Type B pancreatic cell (in vitro differentiated cells): Measurements from ENCODE around the gene ARF3. TPM values are rescaled to one million over a fixed set of nuclear protein-coding genes. Genes with fewer than 3 reads are reported as not detected.

Experiments used
- DNase-seq: peaks from one replicate; pipeline ENCODE4 v3.0.0; 2021; ENCODE audit warnings: mixed read lengths; ENCODE audit not compliant: unreplicated experiment; ENCODE audit errors: extremely low spot score
- H3K27ac Mint-ChIP-seq: 2 replicates; pipeline ENCODE4 v1.8.0; 2021; ENCODE audit warnings: mild to moderate bottlenecking, mixed read lengths
- H3K27me3 Mint-ChIP-seq: 2 replicates; pipeline ENCODE4 v1.8.0; 2021; ENCODE audit warnings: mixed read lengths
- H3K36me3 Mint-ChIP-seq: 2 replicates; pipeline ENCODE4 v1.8.0; 2021; ENCODE audit warnings: mixed read lengths
- H3K4me1 Mint-ChIP-seq: one replicate; pipeline ENCODE4 v1.8.0; 2021; ENCODE audit warnings: mixed read lengths; ENCODE audit not compliant: unreplicated experiment
- H3K4me3 Mint-ChIP-seq: 2 replicates; pipeline ENCODE4 v1.8.0; 2021; ENCODE audit warnings: mild to moderate bottlenecking, mixed read lengths
- H3K9me3 Mint-ChIP-seq: 2 replicates; pipeline ENCODE4 v1.8.0; 2021; ENCODE audit warnings: mixed read lengths
- total RNA-seq: library from RNA; stranded (reverse); gene quantifications from 2 replicates; pipeline ENCODE4 v1.2.1, GENCODE V29; 2021; ENCODE audit warnings: low replicate concordance
- TF ChIP-seq, protein P1 (sequence below): fragments of 200-600 bp; sonication (generic); conservative IDR thresholded peaks from 2 replicates; pipeline ENCODE4 v1.5.0; 2021; ENCODE audit warnings: antibody characterized with exemption, mild to moderate bottlenecking

Gene ARF3
- total RNA-seq, 1 donor from 2014 or later = 161 TPM

DNA sequence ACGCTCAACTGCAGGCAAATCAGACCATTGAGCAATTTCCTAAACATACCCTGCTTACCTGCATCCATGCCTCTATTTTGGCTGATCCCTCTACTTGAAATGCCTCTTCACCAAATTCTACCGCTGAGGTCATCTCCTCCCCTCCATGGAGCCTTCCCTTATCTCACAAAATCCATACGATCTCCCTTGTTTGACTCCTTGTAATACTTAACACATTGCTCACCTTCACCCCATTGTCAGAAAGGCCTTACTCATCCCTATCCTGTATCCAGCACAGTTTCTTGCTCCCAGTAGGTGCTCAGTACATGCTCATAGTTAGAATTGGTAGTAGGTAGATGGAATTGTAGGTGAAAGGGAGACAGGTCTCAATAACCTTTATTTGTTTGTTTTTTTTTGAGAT lies 36.5 kb upstream of the ARF3 start:
- peaks cover 10% of the 10 kb centered on the region for H3K4me1 Mint-ChIP-seq
- no peak overlapping the region for H3K4me3 Mint-ChIP-seq
- no peak overlapping the region for H3K27ac Mint-ChIP-seq
- no peaks in the 10 kb centered on the region for H3K36me3 Mint-ChIP-seq
- peaks cover 75% of the 10 kb centered on the region for H3K27me3 Mint-ChIP-seq
- TF ChIP-seq, protein P1, sequence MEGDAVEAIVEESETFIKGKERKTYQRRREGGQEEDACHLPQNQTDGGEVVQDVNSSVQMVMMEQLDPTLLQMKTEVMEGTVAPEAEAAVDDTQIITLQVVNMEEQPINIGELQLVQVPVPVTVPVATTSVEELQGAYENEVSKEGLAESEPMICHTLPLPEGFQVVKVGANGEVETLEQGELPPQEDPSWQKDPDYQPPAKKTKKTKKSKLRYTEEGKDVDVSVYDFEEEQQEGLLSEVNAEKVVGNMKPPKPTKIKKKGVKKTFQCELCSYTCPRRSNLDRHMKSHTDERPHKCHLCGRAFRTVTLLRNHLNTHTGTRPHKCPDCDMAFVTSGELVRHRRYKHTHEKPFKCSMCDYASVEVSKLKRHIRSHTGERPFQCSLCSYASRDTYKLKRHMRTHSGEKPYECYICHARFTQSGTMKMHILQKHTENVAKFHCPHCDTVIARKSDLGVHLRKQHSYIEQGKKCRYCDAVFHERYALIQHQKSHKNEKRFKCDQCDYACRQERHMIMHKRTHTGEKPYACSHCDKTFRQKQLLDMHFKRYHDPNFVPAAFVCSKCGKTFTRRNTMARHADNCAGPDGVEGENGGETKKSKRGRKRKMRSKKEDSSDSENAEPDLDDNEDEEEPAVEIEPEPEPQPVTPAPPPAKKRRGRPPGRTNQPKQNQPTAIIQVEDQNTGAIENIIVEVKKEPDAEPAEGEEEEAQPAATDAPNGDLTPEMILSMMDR = no peak
- no peak for DNase-seq
- no peaks in the 10 kb centered on the region for H3K9me3 Mint-ChIP-seq

DNA sequence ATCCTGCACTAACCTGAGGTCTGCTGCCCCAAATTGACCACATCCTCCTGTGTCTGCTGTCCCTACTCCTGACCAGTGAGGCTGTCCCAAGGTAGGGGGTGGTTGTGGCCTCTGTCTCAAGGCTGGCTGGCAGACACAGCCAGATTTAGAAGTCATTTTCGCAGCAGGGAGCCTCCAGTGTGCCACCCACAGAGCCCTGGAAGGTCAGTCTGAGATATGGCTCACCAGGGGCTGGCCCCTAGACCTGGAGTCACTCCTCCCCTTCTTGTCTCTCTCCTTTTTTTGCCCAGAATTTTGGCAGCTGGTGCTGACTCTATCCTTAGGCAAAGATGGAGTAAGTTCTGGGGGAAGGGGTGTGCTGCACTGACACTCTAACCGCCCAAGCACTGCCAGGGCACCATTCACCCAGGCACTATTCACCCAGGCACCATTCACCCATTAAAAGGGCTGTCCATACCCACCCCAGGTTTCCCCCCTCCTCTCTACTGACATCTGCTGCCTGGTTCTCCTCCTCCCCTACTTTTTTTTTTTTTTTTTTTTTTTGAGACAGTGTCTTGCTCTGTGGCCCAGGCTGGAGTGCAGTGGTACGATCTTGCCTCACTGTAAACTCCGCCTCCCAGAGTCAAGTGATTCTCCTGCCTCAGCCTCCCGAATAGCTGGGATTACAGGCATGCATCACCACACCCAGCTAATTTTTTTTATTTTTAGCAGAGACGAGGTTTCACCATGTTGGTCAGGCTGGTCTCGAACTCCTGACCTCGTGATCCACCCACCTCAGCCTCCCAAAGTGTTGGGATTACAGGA lies 34.2 kb upstream of the ARF3 start:
- Mint-ChIP-seq H3K27me3 (peaks cover 79% of the 10 kb centered on the region), H3K27ac (no peak overlapping the region), H3K4me3 (no peak overlapping the region), H3K9me3 (no peaks in the 10 kb centered on the region), H3K4me1 (peaks cover 20% of the 10 kb centered on the region), H3K36me3 (no peaks in the 10 kb centered on the region)
- TF ChIP-seq, protein P1 = no peak
- DNase-seq = no peak

DNA sequence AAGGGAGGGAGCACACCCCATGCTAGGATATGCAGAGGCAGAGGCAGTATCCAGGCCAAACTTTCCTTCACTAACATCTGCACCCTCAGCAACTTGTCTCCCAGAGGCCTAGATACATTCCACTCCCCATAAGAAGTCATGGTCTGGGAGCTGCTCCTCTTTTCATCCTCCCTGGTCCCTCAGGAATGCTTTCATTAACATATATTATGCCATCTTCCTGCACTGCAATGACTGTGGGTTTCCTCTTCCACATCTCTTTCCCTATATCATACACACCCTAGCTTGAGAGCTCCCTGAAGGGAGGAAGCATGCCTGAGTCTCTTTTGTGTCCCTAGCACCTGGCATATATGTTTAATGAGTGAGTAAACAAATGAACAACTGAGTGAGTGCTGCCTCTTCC lies 33.3 kb upstream of the ARF3 start:
- TF ChIP-seq, protein P1 = no peak
- Mint-ChIP-seq H3K4me3 (no peak overlapping the region), H3K27me3 (peaks cover 79% of the 10 kb centered on the region), H3K36me3 (no peaks in the 10 kb centered on the region), H3K4me1 (peaks cover 19% of the 10 kb centered on the region), H3K27ac (no peak overlapping the region), H3K9me3 (no peaks in the 10 kb centered on the region)
- DNase-seq = no peak

DNA sequence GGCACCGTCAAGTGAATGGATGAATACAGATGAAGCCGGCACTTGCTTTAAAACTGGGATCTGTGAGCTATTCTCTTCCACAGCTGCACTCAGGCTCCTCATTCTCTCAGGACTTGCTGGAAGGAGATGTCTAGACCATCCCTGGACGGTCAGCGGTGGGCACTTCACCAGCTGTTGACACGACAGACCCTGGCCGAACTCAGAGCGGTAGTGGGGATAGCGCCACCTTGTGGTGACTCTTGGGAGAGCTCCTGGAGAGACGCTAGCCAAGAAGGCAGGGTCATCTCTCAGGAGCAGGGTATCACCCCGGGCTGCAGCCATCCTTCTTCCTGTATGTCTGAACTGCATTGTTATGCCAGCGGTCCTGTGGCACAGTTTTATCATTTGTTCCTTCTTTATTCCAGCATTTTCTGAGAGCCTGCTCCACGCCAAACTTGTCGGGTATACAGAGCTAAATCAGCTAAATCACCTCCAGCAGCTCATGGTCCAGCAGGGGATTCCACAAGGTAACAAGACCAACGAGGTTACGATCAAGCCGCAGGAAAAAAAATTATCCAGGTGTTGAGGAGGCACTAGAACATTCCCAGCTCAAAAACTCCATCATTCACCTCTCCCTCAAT lies 30.9 kb upstream of the ARF3 start:
- H3K4me1 Mint-ChIP-seq = peaks cover 16% of the 10 kb centered on the region
- no peaks in the 10 kb centered on the region for H3K36me3 Mint-ChIP-seq
- peaks cover 85% of the 10 kb centered on the region for H3K27me3 Mint-ChIP-seq
- H3K4me3 Mint-ChIP-seq = no peak overlapping the region
- no peak overlapping the region for H3K27ac Mint-ChIP-seq
- no peaks in the 10 kb centered on the region for H3K9me3 Mint-ChIP-seq
- TF ChIP-seq, protein P1 = peak; percentile 92
- DNase-seq = no peak

DNA sequence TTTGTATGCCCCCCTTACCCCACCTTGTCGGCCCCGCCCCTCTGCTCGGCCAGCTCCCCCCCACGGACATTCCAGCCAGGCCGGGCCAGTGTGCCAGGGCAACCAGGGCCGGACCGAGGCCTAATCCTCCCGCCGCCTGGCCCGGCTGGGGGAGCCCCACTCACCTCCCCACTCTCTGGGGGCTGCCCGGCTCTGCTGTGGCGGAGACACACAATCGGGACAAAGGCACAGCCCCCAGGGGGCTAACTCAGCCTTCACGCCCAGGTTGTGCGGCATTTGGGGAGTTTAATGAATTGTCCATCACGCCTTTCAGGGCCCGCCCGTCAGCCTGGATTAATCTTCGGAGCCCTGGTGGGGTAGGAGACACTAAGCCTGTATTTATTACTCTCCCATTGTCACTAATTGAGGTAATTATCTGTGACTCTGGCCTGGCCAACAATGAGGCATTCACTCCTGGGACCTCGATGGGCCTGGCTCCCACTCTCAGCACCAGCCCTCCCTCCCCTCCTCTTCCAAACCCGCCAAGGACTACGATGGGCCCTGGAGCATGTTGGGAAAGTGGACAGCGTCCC lies 29.5 kb upstream of the ARF3 start:
- no peak overlapping the region for H3K27ac Mint-ChIP-seq
- H3K4me1 Mint-ChIP-seq = peaks cover 19% of the 10 kb centered on the region
- H3K4me3 Mint-ChIP-seq = no peak overlapping the region
- no peaks in the 10 kb centered on the region for H3K36me3 Mint-ChIP-seq
- TF ChIP-seq, protein P1 = no peak
- H3K27me3 Mint-ChIP-seq = peaks cover 91% of the 10 kb centered on the region
- H3K9me3 Mint-ChIP-seq = no peaks in the 10 kb centered on the region
- DNase-seq = no peak
